K562 (cell line): ENCODE data around the gene SLK. TPM values are rescaled to one million over a fixed set of nuclear protein-coding genes. Genes with fewer than 3 reads are reported as not detected.

Experiments
- ATAC-seq: fragments of 200-7000 bp; cut with Tn5 transposase; 3 replicates; pipeline ENCODE4 v1.9.1; 2020; ENCODE audit warnings: moderate library complexity
- BruUV-seq: library from RNA; stranded (reverse); fragments of 400-500 nt; replicated peaks from 2 replicates; lab custom pipeline; 2021; lab: Mats Ljungman, UMichigan
- CTCF ChIA-PET: fragments of 300-600 bp; formaldehyde crosslinking; extraction: SDS; loops from one replicate; lab custom pipeline; 2021; ENCODE audit warnings: low intra/inter-chr PET ratio; lab: Yijun Ruan, JAX
- POLR2A ChIA-PET: fragments of 300-600, 350-650 bp; sonication (Branson Sonifier 250); formaldehyde crosslinking; extraction: SDS; loops from one replicate; lab custom pipeline; 2021; ENCODE audit warnings: antibody characterized with exemption, inconsistent platforms; lab: Yijun Ruan, JAX
- DNase-seq, 4 experiments: peaks; one replicate each; pipeline versions ENCODE4 v3.0.0 to v3.0.0-alpha.2; 2011 to 2018; ENCODE audit warnings: low spot score in 3 of 4, mixed read lengths in 3 of 4; ENCODE audit errors: extremely low read depth in 1 of 4
- FAIRE-seq: peaks from 2 replicates; lab custom pipeline; 2011; peaks lifted over from hg19 to GRCh38; lab: Jason Lieb, UNC
- H2AFZ ChIP-seq: 2 replicates; pipeline ENCODE4 v1.6.0; 2011; ENCODE audit warnings: low read depth, low read length, control low read depth, inconsistent platforms
- H3K27ac ChIP-seq: fragments of 200-600 bp; 3 replicates; pipeline ENCODE4 v1.8.0; 2011; ENCODE audit warnings: low read depth, mild to moderate bottlenecking, control low read depth, inconsistent platforms, low read length, moderate library complexity, mixed read lengths; ENCODE audit errors: extremely low read depth
- H3K27me3 ChIP-seq, 2 experiments: fragments of 300-600 bp in 1 of 2; 2 replicates in 1 of 2; 3 replicates in 1 of 2; pipeline versions ENCODE4 v1.6.0 to v1.8.0; 2011; ENCODE audit warnings: inconsistent platforms in 2 of 2, low read length in 2 of 2, mild to moderate bottlenecking in 1 of 2, mixed read lengths in 1 of 2, moderate library complexity in 1 of 2; ENCODE audit not compliant: control insufficient read depth in 2 of 2, insufficient read depth in 2 of 2
- H3K36me3 ChIP-seq: fragments of 300-600 bp; 3 replicates; pipeline ENCODE4 v1.8.0; 2011; ENCODE audit warnings: mild to moderate bottlenecking, low read length, inconsistent platforms; ENCODE audit not compliant: control insufficient read depth, insufficient read depth
- H3K4me1 ChIP-seq, 2 experiments: fragments of 200-600 bp in 1 of 2; replicated peaks in 1 of 2; 2 replicates in 1 of 2; 3 replicates in 1 of 2; pipeline versions ENCODE4 v1.5.1 to v1.8.0; 2011; ENCODE audit warnings: inconsistent platforms in 2 of 2, low read length in 2 of 2, mild to moderate bottlenecking in 1 of 2, mixed read lengths in 1 of 2, moderate library complexity in 1 of 2; ENCODE audit not compliant: control insufficient read depth in 2 of 2, insufficient read depth in 2 of 2
- H3K4me2 ChIP-seq: 2 replicates; pipeline ENCODE4 v1.6.1; 2011; ENCODE audit warnings: low read length, control low read depth, inconsistent platforms, mixed read lengths; ENCODE audit not compliant: insufficient read depth
- H3K4me3 ChIP-seq: fragments of 200-600 bp; sonication (generic), shearing (Covaris generic); 2 replicates; pipeline ENCODE4 v1.5.1; 2016; ENCODE audit warnings: control low read depth, inconsistent platforms
- H3K79me2 ChIP-seq: fragments of 200-600 bp; 3 replicates; pipeline ENCODE4 v1.8.0; 2011; ENCODE audit warnings: low read length, inconsistent platforms; ENCODE audit not compliant: control insufficient read depth, insufficient read depth
- H3K9ac ChIP-seq, 2 experiments: 2 replicates each; pipeline versions ENCODE4 v1.6.0 to v1.6.1; 2011; ENCODE audit warnings: low read depth in 2 of 2, low read length in 2 of 2, control low read depth in 1 of 2, inconsistent platforms in 1 of 2, mild to moderate bottlenecking in 1 of 2, mixed read lengths in 1 of 2; ENCODE audit not compliant: insufficient read depth in 1 of 2
- H3K9me1 ChIP-seq: one replicate; pipeline ENCODE4 v1.6.0; 2011; ENCODE audit warnings: inconsistent platforms, mild to moderate bottlenecking, low read length, moderate library complexity; ENCODE audit not compliant: control insufficient read depth, insufficient read depth
- H3K9me3 ChIP-seq: replicated peaks from 2 replicates; pipeline ENCODE4 v1.5.1; 2011; ENCODE audit warnings: low read depth, low read length, inconsistent platforms; ENCODE audit not compliant: control insufficient read depth, insufficient read depth
- H4K20me1 ChIP-seq: replicated peaks from 2 replicates; pipeline ENCODE4 v1.6.1; 2011; ENCODE audit warnings: low read length, inconsistent platforms, mixed read lengths; ENCODE audit not compliant: control insufficient read depth, insufficient read depth
- CEBPG ChIP-seq, 3 experiments: fragments of 200-800 bp in 1 of 3; sonication (Bioruptor generic) in 1 of 3; sonication (generic) in 1 of 3; formaldehyde crosslinking in 1 of 3; IDR thresholded peaks in 2 of 3; conservative IDR thresholded peaks in 1 of 3; 2 replicates each; pipeline versions ENCODE4 v1.6.1 to v1.8.0; 2016 to 2022; ENCODE audit warnings: missing compliant biosample characterization in 2 of 3, missing genetic modification characterization in 2 of 3, mild to moderate bottlenecking in 1 of 3, missing genetic modification reagents in 1 of 3
- HINFP ChIP-seq: fragments of 450-650 bp; conservative IDR thresholded peaks from 2 replicates; pipeline ENCODE4 v1.6.1; 2016; ENCODE audit warnings: missing genetic modification characterization, low read depth, mild to moderate bottlenecking, control low read depth, missing compliant biosample characterization
- WGBS: fragments of 100-300 bp; shearing (Covaris generic); methylation state at CpG from one replicate; pipeline ENCODE4 v1.1.6; 2016; ENCODE audit warnings: low coverage, mixed read lengths; ENCODE audit not compliant: insufficient coverage; ENCODE audit errors: missing lambda C conversion rate; 5-methylcytosine and 5-hydroxymethylcytosine counted together
- in situ Hi-C: fragments of 300-500 bp; cut with MboI; formaldehyde crosslinking; loops from 4 replicates; pipeline ENCODE4 v1.15.0; 2018; ENCODE audit warnings: inconsistent platforms, mixed read lengths
- intact Hi-C: fragments of 100-400 bp; cut with micrococcal nuclease; formaldehyde crosslinking; loops from 2 replicates; pipeline ENCODE4 v1.14.2; 2022
- polyA plus RNA-seq, 8 experiments: library from polyadenylated mRNA; depleted of rRNA in 4 of 8; stranded (reverse) in 5 of 8; unstranded in 3 of 8; fragments of >200 nt; fragmentation: Nextera tagmentation in 2 of 8; fragmentation: Illumina TruSeq in 1 of 8; extraction: Ambion mirVana in 2 of 8; extraction: Trizol in 1 of 8; gene quantifications; 2 replicates each; pipeline versions ENCODE4 v1.2.1 to v1.2.3, GENCODE V29; 2011 to 2014; ENCODE audit warnings: inconsistent platforms in 1 of 8, missing spikeins in 1 of 8
- total RNA-seq, 7 experiments: library from RNA; depleted of rRNA in 6 of 7; stranded (reverse); fragments of >200 nt in 6 of 7; fragmentation: Illumina TruSeq in 2 of 7; extraction: Trizol in 2 of 7; gene quantifications; 2 replicates each; pipeline versions ENCODE4 v1.2.1 to v1.2.3, GENCODE V29; 2011 to 2021; ENCODE audit warnings: low replicate concordance in 1 of 7

Gene SLK
- total and polyA plus RNA-seq, 9 of the 15 experiments (the other 6 are each of a cell fraction or from before 2014, with no cell fraction given) = 8.2 to 40.0 (median 23.4) TPM

- intact Hi-C loops (no loop called here), in situ Hi-C loops (no loop called here)
- POLR2A ChIA-PET = interaction anchor here (0.6 kb wide), 1 partner anchor 101 kb away, joined by 3 read pairs; no protein-coding TSS in a partner anchor
- WGBS = 86% methylated on average over 2 of the region's 3 CpGs
- Histone ChIP-seq H3K9me3 (no peaks in the 10 kb centered on the region), H3K4me1 (no peaks in the 10 kb centered on the region), H3K4me3 (no peak overlapping the region), H3K27me3 (no peaks in the 10 kb centered on the region), H3K27ac (no peak overlapping the region), H3K9ac (no peak overlapping the region), H3K36me3 (peaks cover 18% of the 10 kb centered on the region; the same call in 1 of the 3 replicates), H3K79me2 (peaks cover 21% of the 10 kb centered on the region), H2AFZ (no peak overlapping the region), H3K9me1 (no peaks in the 10 kb centered on the region), H3K4me2 (no peak overlapping the region), H4K20me1 (no peaks in the 10 kb centered on the region)
- no peak for FAIRE-seq
- BruUV-seq = no TSS peak
- no peak for DNase-seq
- TF ChIP-seq CEBPG (CRISPR knock-in tag; IDR thresholded peaks at IDR 0.05) (no peak), CEBPG (tag; conservative IDR thresholded peaks at IDR 0.05 in 1 of 2, IDR thresholded peaks at IDR 0.05 in 1 of 2) (peak in 1 of 2 experiments; percentile 56; a peak in 1 of 4 replicates), HINFP (tag) (no peak)
- no peak for ATAC-seq
- CTCF ChIA-PET = no interaction called here
Observed at GRCh38 chr10:103991393-103992128, 24.6 kb downstream of the SLK start.
